A673 (cell line): ENCODE measurements around the gene ALPK3. TPM values are rescaled to one million over a fixed set of nuclear protein-coding genes. Genes with fewer than 3 reads are reported as not detected.

Source experiments
- BruUV-seq: library from RNA; stranded (reverse); fragments of 400-500 nt; replicated peaks from 2 replicates; lab custom pipeline; 2021; lab: Mats Ljungman, UMichigan
- CTCF ChIA-PET: fragments of 300-600 bp; sonication (Branson Sonifier 250); formaldehyde crosslinking; loops from one replicate; lab custom pipeline; 2022; ENCODE audit warnings: antibody characterized with exemption; lab: Charles Lee
- POLR2A ChIA-PET: fragments of 300-600 bp; sonication (Branson Sonifier 250); formaldehyde crosslinking; loops from one replicate; lab custom pipeline; 2022; ENCODE audit warnings: antibody characterized with exemption; ENCODE audit not compliant: low non-redundant PET; lab: Charles Lee
- DNase-seq: peaks from one replicate; pipeline ENCODE4 v3.0.0-alpha.2; 2015; ENCODE audit warnings: low spot score
- H3K27ac ChIP-seq: fragments of 200-600 bp; sonication (generic); 2 replicates; pipeline ENCODE4 v1.5.1; 2016; ENCODE audit warnings: mixed run types, low read depth, mild to moderate bottlenecking, mixed read lengths, antibody characterized with exemption, low read length; ENCODE audit not compliant: poor library complexity, severe bottlenecking
- H3K27me3 ChIP-seq: fragments of 200-600 bp; sonication (generic); replicated peaks from 2 replicates; pipeline ENCODE4 v1.6.1; 2017; ENCODE audit warnings: mixed run types, low read depth, mild to moderate bottlenecking, mixed read lengths, antibody characterized with exemption, low read length; ENCODE audit not compliant: insufficient read depth, poor library complexity
- H3K36me3 ChIP-seq: fragments of 200-600 bp; sonication (generic); 2 replicates; pipeline ENCODE4 v1.6.1; 2016; ENCODE audit warnings: mixed run types, mild to moderate bottlenecking, mixed read lengths, antibody characterized with exemption, low read length; ENCODE audit not compliant: insufficient read depth, poor library complexity, severe bottlenecking
- H3K4me1 ChIP-seq: fragments of 200-600 bp; sonication (generic); 2 replicates; pipeline ENCODE4 v1.6.1; 2017; ENCODE audit warnings: mixed run types, mild to moderate bottlenecking, mixed read lengths, antibody characterized with exemption, low read length; ENCODE audit not compliant: insufficient read depth, poor library complexity, severe bottlenecking
- H3K4me3 ChIP-seq: fragments of 200-600 bp; sonication (generic); 2 replicates; pipeline ENCODE4 v1.5.1; 2016; ENCODE audit warnings: low read depth, mixed run types, mild to moderate bottlenecking, mixed read lengths, low read length; ENCODE audit not compliant: poor library complexity, severe bottlenecking
- H3K9me3 ChIP-seq: fragments of 200-600 bp; sonication (generic); 2 replicates; pipeline ENCODE4 v1.6.1; 2016; ENCODE audit warnings: mixed run types, low read depth, mild to moderate bottlenecking, mixed read lengths, antibody characterized with exemption, low read length; ENCODE audit not compliant: poor library complexity, severe bottlenecking
- EZH2 ChIP-seq: fragments of 200-600 bp; sonication (generic); IDR thresholded peaks from 2 replicates; pipeline ENCODE4 v1.6.1; 2017; ENCODE audit warnings: borderline replicate concordance, low read depth, mild to moderate bottlenecking, mixed read lengths, antibody characterized with exemption, low read length; ENCODE audit not compliant: poor library complexity, severe bottlenecking
- intact Hi-C: fragments of 100-400 bp; cut with micrococcal nuclease; formaldehyde crosslinking; loops from one replicate; pipeline ENCODE4 v1.10.0; 2022; ENCODE audit not compliant: unreplicated experiment
- total RNA-seq: library from RNA; stranded (reverse); gene quantifications from 2 replicates; pipeline ENCODE4 v1.2.3, GENCODE V29; 2021
- TF ChIP-seq, protein P1 (sequence below): fragments of 300-800, 200-600 bp; sonication (generic); conservative IDR thresholded peaks from 2 replicates; pipeline ENCODE4 v1.5.1; 2017; ENCODE audit warnings: low read depth, mild to moderate bottlenecking, antibody characterized with exemption, low read length, moderate library complexity, mixed read lengths

ALPK3 gene
- total RNA-seq, 1 experiment from 2014 or later, result 0.67 TPM

DNA sequence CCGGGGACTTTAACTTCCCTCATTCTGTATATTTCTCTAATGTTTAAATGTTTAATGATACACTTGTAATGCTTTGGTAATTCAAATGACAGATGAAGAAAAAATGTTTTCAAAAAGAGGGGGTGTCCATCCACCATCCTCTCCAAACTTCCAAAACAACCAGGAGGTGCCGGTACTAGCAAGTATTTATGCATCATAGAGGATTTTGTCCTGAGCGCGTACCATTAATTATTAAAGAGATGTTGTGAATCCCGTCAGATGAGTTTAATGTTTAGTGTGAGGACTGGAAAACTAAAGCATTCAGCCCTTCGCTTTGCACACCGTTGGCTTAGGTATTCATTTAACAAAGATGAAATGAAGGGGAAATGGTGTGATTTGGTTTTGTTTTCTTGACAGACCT, 68.6 kb downstream of the ALPK3 start:
- Histone ChIP-seq H3K27ac (no peak overlapping the region), H3K27me3 (no peaks in the 10 kb centered on the region), H3K4me3 (no peak overlapping the region), H3K9me3 (no peaks in the 10 kb centered on the region), H3K36me3 (no peaks in the 10 kb centered on the region), H3K4me1 (no peaks in the 10 kb centered on the region)
- TF ChIP-seq, protein P1, sequence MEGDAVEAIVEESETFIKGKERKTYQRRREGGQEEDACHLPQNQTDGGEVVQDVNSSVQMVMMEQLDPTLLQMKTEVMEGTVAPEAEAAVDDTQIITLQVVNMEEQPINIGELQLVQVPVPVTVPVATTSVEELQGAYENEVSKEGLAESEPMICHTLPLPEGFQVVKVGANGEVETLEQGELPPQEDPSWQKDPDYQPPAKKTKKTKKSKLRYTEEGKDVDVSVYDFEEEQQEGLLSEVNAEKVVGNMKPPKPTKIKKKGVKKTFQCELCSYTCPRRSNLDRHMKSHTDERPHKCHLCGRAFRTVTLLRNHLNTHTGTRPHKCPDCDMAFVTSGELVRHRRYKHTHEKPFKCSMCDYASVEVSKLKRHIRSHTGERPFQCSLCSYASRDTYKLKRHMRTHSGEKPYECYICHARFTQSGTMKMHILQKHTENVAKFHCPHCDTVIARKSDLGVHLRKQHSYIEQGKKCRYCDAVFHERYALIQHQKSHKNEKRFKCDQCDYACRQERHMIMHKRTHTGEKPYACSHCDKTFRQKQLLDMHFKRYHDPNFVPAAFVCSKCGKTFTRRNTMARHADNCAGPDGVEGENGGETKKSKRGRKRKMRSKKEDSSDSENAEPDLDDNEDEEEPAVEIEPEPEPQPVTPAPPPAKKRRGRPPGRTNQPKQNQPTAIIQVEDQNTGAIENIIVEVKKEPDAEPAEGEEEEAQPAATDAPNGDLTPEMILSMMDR, result no peak
- TF ChIP-seq EZH2, result no peak
- intact Hi-C loops, result no loop called here
- ChIA-PET POLR2A (no interaction called here), CTCF (no interaction called here)
- DNase-seq, result no peak
- no TSS peak for BruUV-seq

DNA sequence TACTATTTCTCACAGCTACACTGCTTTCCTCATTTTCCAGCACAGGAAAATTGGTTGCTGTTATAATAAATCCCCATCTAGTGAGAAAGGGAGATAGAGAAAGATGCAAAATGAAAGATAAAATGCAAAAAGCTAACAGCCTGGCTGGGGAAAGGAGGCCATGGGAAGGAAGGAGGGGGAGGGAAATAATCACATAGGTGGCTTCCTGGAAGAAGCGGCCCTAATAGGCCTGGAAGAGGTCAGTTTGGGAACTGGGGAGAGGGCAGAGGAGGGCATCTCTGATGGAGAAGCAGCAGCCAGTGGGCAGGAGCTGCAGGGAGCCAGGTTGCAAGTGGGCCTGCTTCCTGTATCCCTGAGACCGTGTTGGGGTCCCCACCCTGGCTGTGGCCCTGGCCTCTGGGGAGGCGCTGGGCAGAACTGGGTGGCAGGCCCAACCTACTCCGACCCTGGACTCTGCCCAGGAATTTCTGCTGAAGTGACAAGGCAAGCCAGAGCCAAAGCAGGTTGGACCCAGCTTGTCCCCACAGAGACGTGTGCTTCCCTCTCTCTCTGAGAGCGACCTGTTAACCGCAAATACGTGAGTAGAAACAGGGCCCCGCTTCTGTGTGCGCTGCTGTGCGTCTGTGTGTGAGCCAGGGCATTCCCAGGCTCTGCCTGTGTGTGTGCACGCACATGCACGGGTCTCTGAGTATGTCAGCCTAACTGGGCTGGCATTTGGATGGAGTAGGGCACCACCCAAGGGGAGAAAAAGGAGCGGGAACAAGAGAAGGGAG, 69.2 kb downstream of the ALPK3 start:
- ChIA-PET POLR2A (no interaction called here), CTCF (no interaction called here)
- TF ChIP-seq, protein P1, result no peak
- no peak for TF ChIP-seq EZH2
- H3K27ac ChIP-seq, result no peak overlapping the region
- DNase-seq, result no peak
- no TSS peak for BruUV-seq
- no peaks in the 10 kb centered on the region for H3K27me3 ChIP-seq
- no peaks in the 10 kb centered on the region for H3K4me1 ChIP-seq
- no peak overlapping the region for H3K4me3 ChIP-seq
- intact Hi-C loops, result no loop called here
- H3K36me3 ChIP-seq, result no peaks in the 10 kb centered on the region
- no peaks in the 10 kb centered on the region for H3K9me3 ChIP-seq

DNA sequence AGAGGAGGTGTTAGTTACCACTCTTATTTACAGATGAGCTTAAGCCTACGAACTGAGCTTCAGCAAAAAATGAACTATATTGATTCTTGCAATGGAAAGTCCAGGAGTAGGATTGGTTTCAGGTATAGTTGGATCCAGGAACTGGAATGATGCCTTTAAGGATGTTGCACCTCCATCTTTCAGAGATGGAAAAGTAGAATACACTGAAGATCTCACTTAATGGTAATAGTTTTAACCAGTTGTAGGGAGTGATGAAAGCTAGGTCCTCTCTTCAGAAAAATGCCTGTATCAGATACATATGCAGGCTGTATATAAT, 69.8 kb downstream of the ALPK3 start:
- CTCF ChIA-PET, result no interaction called here
- Histone ChIP-seq H3K9me3 (no peaks in the 10 kb centered on the region), H3K4me1 (no peaks in the 10 kb centered on the region), H3K27me3 (no peaks in the 10 kb centered on the region), H3K4me3 (no peak overlapping the region), H3K36me3 (no peaks in the 10 kb centered on the region), H3K27ac (no peak overlapping the region)
- intact Hi-C loops, result no loop called here
- DNase-seq, result no peak
- no peak for TF ChIP-seq EZH2
- TF ChIP-seq, protein P1, result no peak
- POLR2A ChIA-PET, result no interaction called here
- BruUV-seq, result no TSS peak
